T-helper 2 cell treated with Interferon-gamma antibody and Interleukin-4, amounts not matched to agents 5 μg/mL and 100 μg/mL, for 36 hours (primary cell): ENCODE measurements around the gene PRMT7.

Experiments
- DNase-seq: peaks from one replicate; pipeline ENCODE4 v3.0.0; 2021; ENCODE audit warnings: low spot score
- H3K27ac Mint-ChIP-seq: one replicate; pipeline ENCODE4 v1.8.0; 2021; ENCODE audit warnings: mild to moderate bottlenecking, mixed read lengths
- H3K27me3 Mint-ChIP-seq: one replicate; pipeline ENCODE4 v1.8.0; 2021; ENCODE audit warnings: low read depth, mixed read lengths
- H3K36me3 Mint-ChIP-seq: one replicate; pipeline ENCODE4 v1.8.0; 2021; ENCODE audit warnings: low read depth, mixed read lengths
- H3K4me1 Mint-ChIP-seq: one replicate; pipeline ENCODE4 v1.8.0; 2021; ENCODE audit warnings: low read depth, mixed read lengths
- H3K4me3 Mint-ChIP-seq: one replicate; pipeline ENCODE4 v1.8.0; 2022; ENCODE audit warnings: mild to moderate bottlenecking, moderate library complexity, mixed read lengths
- H3K9me3 Mint-ChIP-seq: one replicate; pipeline ENCODE4 v1.8.0; 2021; ENCODE audit warnings: mixed read lengths

The PRMT7 gene

GRCh38 chr16:68354816-68355215 is 44.0 kb downstream of the PRMT7 start:
- H3K9me3 Mint-ChIP-seq: no peaks in the 10 kb centered on the region

GRCh38 chr16:68355447-68356248 is 44.8 kb downstream of the PRMT7 start:
- Mint-ChIP-seq H3K4me1 (peaks cover 32% of the 10 kb centered on the region), H3K4me3 (peak overlapping the region; percentile 70), H3K9me3 (no peaks in the 10 kb centered on the region), H3K27ac (no peak overlapping the region), H3K27me3 (no peaks in the 10 kb centered on the region), H3K36me3 (peaks cover 74% of the 10 kb centered on the region)
- no peak for DNase-seq

More at GRCh38 chr16:68354816-68355215, 44.0 kb downstream of the PRMT7 start:
- Mint-ChIP-seq H3K4me1 (peaks cover 32% of the 10 kb centered on the region), H3K4me3 (no peak overlapping the region), H3K27me3 (no peaks in the 10 kb centered on the region), H3K36me3 (peaks cover 71% of the 10 kb centered on the region), H3K27ac (no peak overlapping the region)
- no peak for DNase-seq

GRCh38 chr16:68356249-68356918 is 45.6 kb downstream of the PRMT7 start:
- no peaks in the 10 kb centered on the region for H3K27me3 Mint-ChIP-seq
- no peaks in the 10 kb centered on the region for H3K9me3 Mint-ChIP-seq
- H3K36me3 Mint-ChIP-seq: peaks cover 72% of the 10 kb centered on the region
- peak overlapping the region; percentile 55 for H3K27ac Mint-ChIP-seq
- H3K4me3 Mint-ChIP-seq: peak overlapping the region; percentile 70
- DNase-seq: peak; percentile 78
- H3K4me1 Mint-ChIP-seq: peaks cover 32% of the 10 kb centered on the region

GRCh38 chr16:68356919-68357286 is 46.1 kb downstream of the PRMT7 start:
- peaks cover 67% of the 10 kb centered on the region for H3K36me3 Mint-ChIP-seq
- no peak for DNase-seq
- H3K27me3 Mint-ChIP-seq: no peaks in the 10 kb centered on the region
- no peaks in the 10 kb centered on the region for H3K9me3 Mint-ChIP-seq
- H3K4me3 Mint-ChIP-seq: peak overlapping the region; percentile 70
- peaks cover 32% of the 10 kb centered on the region for H3K4me1 Mint-ChIP-seq
- H3K27ac Mint-ChIP-seq: peak overlapping the region; percentile 55

- H3K9me3 Mint-ChIP-seq: no peaks in the 10 kb centered on the region
- peaks cover 32% of the 10 kb centered on the region for H3K4me1 Mint-ChIP-seq
- no peak for DNase-seq
- H3K4me3 Mint-ChIP-seq: peak overlapping the region; percentile 38
- no peaks in the 10 kb centered on the region for H3K27me3 Mint-ChIP-seq
- no peak overlapping the region for H3K27ac Mint-ChIP-seq
- H3K36me3 Mint-ChIP-seq: peaks cover 64% of the 10 kb centered on the region
These were observed 46.7 kb downstream of the PRMT7 start for GRCh38 chr16:68357521-68357922.

- H3K36me3 Mint-ChIP-seq: peaks cover 60% of the 10 kb centered on the region
- peaks cover 32% of the 10 kb centered on the region for H3K4me1 Mint-ChIP-seq
- H3K9me3 Mint-ChIP-seq: no peaks in the 10 kb centered on the region
- DNase-seq: no peak
- no peak overlapping the region for H3K4me3 Mint-ChIP-seq
- H3K27ac Mint-ChIP-seq: no peak overlapping the region
- H3K27me3 Mint-ChIP-seq: no peaks in the 10 kb centered on the region
These were observed 47.1 kb downstream of the PRMT7 start for GRCh38 chr16:68357923-68358322.

- no peak for DNase-seq
- H3K4me1 Mint-ChIP-seq: peaks cover 33% of the 10 kb centered on the region
- no peaks in the 10 kb centered on the region for H3K27me3 Mint-ChIP-seq
- peaks cover 49% of the 10 kb centered on the region for H3K36me3 Mint-ChIP-seq
- no peak overlapping the region for H3K27ac Mint-ChIP-seq
- no peaks in the 10 kb centered on the region for H3K9me3 Mint-ChIP-seq
- H3K4me3 Mint-ChIP-seq: no peak overlapping the region
These were observed 48.1 kb downstream of the PRMT7 start for GRCh38 chr16:68358951-68359350.

- Mint-ChIP-seq H3K9me3 (no peaks in the 10 kb centered on the region), H3K36me3 (peaks cover 43% of the 10 kb centered on the region), H3K4me3 (no peak overlapping the region), H3K27ac (no peak overlapping the region), H3K27me3 (no peaks in the 10 kb centered on the region), H3K4me1 (peaks cover 34% of the 10 kb centered on the region)
- DNase-seq: no peak
These were observed 48.8 kb downstream of the PRMT7 start for GRCh38 chr16:68359398-68360191.

- H3K4me3 Mint-ChIP-seq: no peak overlapping the region
- H3K36me3 Mint-ChIP-seq: peaks cover 34% of the 10 kb centered on the region
- peaks cover 3% of the 10 kb centered on the region for H3K27me3 Mint-ChIP-seq
- H3K4me1 Mint-ChIP-seq: peaks cover 25% of the 10 kb centered on the region
- no peaks in the 10 kb centered on the region for H3K9me3 Mint-ChIP-seq
- no peak for DNase-seq
- no peak overlapping the region for H3K27ac Mint-ChIP-seq
These were observed 49.7 kb downstream of the PRMT7 start for GRCh38 chr16:68360547-68360946.

- H3K27ac Mint-ChIP-seq: no peak overlapping the region
- DNase-seq: no peak
- H3K27me3 Mint-ChIP-seq: peaks cover 6% of the 10 kb centered on the region
- H3K36me3 Mint-ChIP-seq: peaks cover 30% of the 10 kb centered on the region
- peaks cover 22% of the 10 kb centered on the region for H3K4me1 Mint-ChIP-seq
- no peak overlapping the region for H3K4me3 Mint-ChIP-seq
- H3K9me3 Mint-ChIP-seq: no peaks in the 10 kb centered on the region
These were observed 50.1 kb downstream of the PRMT7 start for GRCh38 chr16:68360956-68361355.

- Mint-ChIP-seq H3K27me3 (peaks cover 8% of the 10 kb centered on the region), H3K9me3 (no peaks in the 10 kb centered on the region), H3K36me3 (peaks cover 25% of the 10 kb centered on the region), H3K4me1 (peaks cover 18% of the 10 kb centered on the region), H3K27ac (no peak overlapping the region), H3K4me3 (no peak overlapping the region)
- no peak for DNase-seq
These were observed 50.7 kb downstream of the PRMT7 start for GRCh38 chr16:68361485-68361884.

- no peak for DNase-seq
- Mint-ChIP-seq H3K4me1 (peaks cover 11% of the 10 kb centered on the region), H3K36me3 (peaks cover 17% of the 10 kb centered on the region), H3K9me3 (no peaks in the 10 kb centered on the region), H3K27ac (no peak overlapping the region), H3K4me3 (no peak overlapping the region), H3K27me3 (peaks cover 10% of the 10 kb centered on the region)
These were observed 51.6 kb downstream of the PRMT7 start for GRCh38 chr16:68362262-68362913.

- H3K4me3 Mint-ChIP-seq: no peak overlapping the region
- no peaks in the 10 kb centered on the region for H3K9me3 Mint-ChIP-seq
- DNase-seq: no peak
- peaks cover 16% of the 10 kb centered on the region for H3K27me3 Mint-ChIP-seq
- peaks cover 12% of the 10 kb centered on the region for H3K4me1 Mint-ChIP-seq
- no peak overlapping the region for H3K27ac Mint-ChIP-seq
- H3K36me3 Mint-ChIP-seq: peaks cover 10% of the 10 kb centered on the region
These were observed 52.3 kb downstream of the PRMT7 start for GRCh38 chr16:68362947-68363657.
